ENCODE data around the gene BRDT. TPM values are rescaled to one million over a fixed set of nuclear protein-coding genes. Genes with fewer than 3 reads are reported as not detected.

BRDT gene
- under 1 TPM in 1 of 10 donors, not detected in 9; 0.06 TPM for total RNA-seq
- polyA plus RNA-seq = not detected
- long read RNA-seq, donor 1 = 0 reads
- long read RNA-seq, donor 2 = 0 reads
- long read RNA-seq, donor 3 = 0 reads

DNA sequence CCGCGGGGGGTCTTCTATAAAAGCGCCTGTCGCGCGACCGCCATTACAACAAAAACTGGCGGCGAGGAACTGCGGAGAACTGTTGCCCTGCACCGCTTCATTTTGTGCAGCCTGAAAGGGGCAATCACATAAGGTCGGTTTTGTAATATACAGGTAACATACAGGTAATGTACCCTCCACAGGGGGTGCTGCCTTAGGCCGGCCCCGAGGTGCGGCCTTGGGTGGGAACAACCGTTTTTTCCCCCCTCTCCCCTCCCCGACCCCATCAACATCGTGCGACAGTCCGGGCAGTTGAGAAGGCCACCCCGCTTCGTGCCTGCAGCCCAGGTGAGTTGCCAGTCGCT is at the start of gene BRDT:
Gene BRDT, plus strand, starts transcription at position 46 of the 344 bp plus-strand sequence. CDS start 13,354 bp downstream, outside the sequence.
- no peak within 1 kb of the TSS for H3K4me3 ChIP-seq
- TF ChIP-seq, protein P1, sequence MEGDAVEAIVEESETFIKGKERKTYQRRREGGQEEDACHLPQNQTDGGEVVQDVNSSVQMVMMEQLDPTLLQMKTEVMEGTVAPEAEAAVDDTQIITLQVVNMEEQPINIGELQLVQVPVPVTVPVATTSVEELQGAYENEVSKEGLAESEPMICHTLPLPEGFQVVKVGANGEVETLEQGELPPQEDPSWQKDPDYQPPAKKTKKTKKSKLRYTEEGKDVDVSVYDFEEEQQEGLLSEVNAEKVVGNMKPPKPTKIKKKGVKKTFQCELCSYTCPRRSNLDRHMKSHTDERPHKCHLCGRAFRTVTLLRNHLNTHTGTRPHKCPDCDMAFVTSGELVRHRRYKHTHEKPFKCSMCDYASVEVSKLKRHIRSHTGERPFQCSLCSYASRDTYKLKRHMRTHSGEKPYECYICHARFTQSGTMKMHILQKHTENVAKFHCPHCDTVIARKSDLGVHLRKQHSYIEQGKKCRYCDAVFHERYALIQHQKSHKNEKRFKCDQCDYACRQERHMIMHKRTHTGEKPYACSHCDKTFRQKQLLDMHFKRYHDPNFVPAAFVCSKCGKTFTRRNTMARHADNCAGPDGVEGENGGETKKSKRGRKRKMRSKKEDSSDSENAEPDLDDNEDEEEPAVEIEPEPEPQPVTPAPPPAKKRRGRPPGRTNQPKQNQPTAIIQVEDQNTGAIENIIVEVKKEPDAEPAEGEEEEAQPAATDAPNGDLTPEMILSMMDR (IDR thresholded peaks at IDR 0.05) = no peak
- H3K27ac ChIP-seq = peak within 1 kb of the TSS in 1 of 10 donors; percentile 67
- ATAC-seq = no peak
- peaks cover 0 to 2% (median 0%) of the 10 kb centered on the region in 7 donors for H3K27me3 ChIP-seq
- 90% methylated on average over 23 of the region's 23 CpGs for WGBS, 2 donors
- H3K4me1 ChIP-seq = peaks cover 0 to 3% (median 0%) of the 10 kb centered on the region in 9 donors
- no peaks in the 10 kb centered on the region for H3K36me3 ChIP-seq
- H3K9me3 ChIP-seq = no peaks in the 10 kb centered on the region
- intact Hi-C loops (cut with DNase I) = no loop called here
- DNase-seq = no peak

DNA sequence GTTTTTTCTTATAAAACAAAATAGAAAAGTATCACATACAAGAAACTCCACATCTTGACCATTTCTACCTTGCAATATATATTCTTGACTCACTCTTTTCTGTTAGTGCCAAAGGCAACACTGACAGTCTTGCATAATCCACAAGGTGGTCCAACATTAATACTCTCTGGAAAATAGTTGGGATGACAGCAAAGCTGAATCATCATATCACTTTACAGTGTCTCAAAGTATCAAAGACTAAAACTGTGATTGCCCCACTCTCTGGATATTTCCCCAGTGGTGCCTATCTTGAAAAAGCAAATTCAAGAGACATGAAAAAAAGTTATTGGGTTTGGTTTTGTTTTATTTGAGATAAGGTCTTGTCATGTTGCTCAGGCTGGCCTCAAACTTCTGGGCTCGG is 48.6 kb upstream of the BRDT start:
- ATAC-seq (peak in 1 of 8 donors; percentile 42), DNase-seq (no peak)
- no peak overlapping the region for H3K4me3 ChIP-seq
- TF ChIP-seq, protein P1 (IDR thresholded peaks at IDR 0.05) = no peak
- no peaks in the 10 kb centered on the region for H3K36me3 ChIP-seq
- intact Hi-C loops (cut with DNase I) = no loop called here
- no peaks in the 10 kb centered on the region for H3K9me3 ChIP-seq
- peaks cover 0 to 7% (median 0%) of the 10 kb centered on the region in 9 donors for H3K4me1 ChIP-seq
- no peaks in the 10 kb centered on the region for H3K27me3 ChIP-seq
- H3K27ac ChIP-seq = no peak overlapping the region
- 93 to 98% methylated on average over 1 of the region's 1 CpG for WGBS, 2 donors

GRCh38 chr1:91901231-91901630 is 48.0 kb upstream of the BRDT start:
- Histone ChIP-seq H3K27me3 (no peaks in the 10 kb centered on the region), H3K4me3 (no peak overlapping the region), H3K36me3 (no peaks in the 10 kb centered on the region), H3K27ac (no peak overlapping the region), H3K4me1 (peaks cover 0 to 7% (median 0%) of the 10 kb centered on the region in 9 donors), H3K9me3 (no peaks in the 10 kb centered on the region)
- TF ChIP-seq, protein P1 (IDR thresholded peaks at IDR 0.05) = no peak
- DNase-seq (no peak), ATAC-seq (no peak)
- intact Hi-C loops (cut with DNase I) = no loop called here

DNA sequence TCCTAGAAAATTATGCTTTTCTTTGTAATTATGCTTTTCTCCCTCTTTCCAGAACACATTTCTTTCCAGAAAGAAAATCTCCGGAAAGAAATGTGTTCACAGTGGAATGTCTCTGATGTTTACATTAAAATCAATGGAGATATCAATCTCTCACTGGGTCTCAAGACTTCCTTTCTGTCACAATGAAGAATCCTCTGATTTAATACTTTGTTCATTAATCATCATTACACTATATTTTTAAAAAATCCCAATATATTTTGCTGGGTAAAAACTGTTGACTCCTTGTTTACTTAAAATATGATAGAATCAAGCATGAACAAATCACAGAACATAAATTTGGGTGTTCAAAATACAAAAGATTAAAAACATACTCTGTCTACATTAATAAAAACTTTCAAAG is 36.9 kb upstream of the BRDT start:
- no peak for ATAC-seq
- H3K27ac ChIP-seq = no peak overlapping the region
- DNase-seq = no peak
- H3K9me3 ChIP-seq = no peaks in the 10 kb centered on the region
- H3K4me3 ChIP-seq = no peak overlapping the region
- TF ChIP-seq, protein P1 (IDR thresholded peaks at IDR 0.05) = no peak
- peaks cover 0 to 10% (median 0%) of the 10 kb centered on the region in 9 donors for H3K4me1 ChIP-seq
- H3K27me3 ChIP-seq = no peaks in the 10 kb centered on the region
- intact Hi-C loops (cut with DNase I) = no loop called here
- WGBS, 2 donors = 68 to 72% methylated on average over 1 of the region's 1 CpG
- no peaks in the 10 kb centered on the region for H3K36me3 ChIP-seq

All from heart right ventricle (tissue), 16 donors.